Measurements from ENCODE around the gene SLC12A5. TPM values are rescaled to one million over a fixed set of nuclear protein-coding genes. Genes with fewer than 3 reads are reported as not detected.

Gene SLC12A5
- total and polyA plus RNA-seq, 2 of the 4 experiments (the other 2 are of a cell fraction) = 2.2 TPM; not detected in 1

DNA sequence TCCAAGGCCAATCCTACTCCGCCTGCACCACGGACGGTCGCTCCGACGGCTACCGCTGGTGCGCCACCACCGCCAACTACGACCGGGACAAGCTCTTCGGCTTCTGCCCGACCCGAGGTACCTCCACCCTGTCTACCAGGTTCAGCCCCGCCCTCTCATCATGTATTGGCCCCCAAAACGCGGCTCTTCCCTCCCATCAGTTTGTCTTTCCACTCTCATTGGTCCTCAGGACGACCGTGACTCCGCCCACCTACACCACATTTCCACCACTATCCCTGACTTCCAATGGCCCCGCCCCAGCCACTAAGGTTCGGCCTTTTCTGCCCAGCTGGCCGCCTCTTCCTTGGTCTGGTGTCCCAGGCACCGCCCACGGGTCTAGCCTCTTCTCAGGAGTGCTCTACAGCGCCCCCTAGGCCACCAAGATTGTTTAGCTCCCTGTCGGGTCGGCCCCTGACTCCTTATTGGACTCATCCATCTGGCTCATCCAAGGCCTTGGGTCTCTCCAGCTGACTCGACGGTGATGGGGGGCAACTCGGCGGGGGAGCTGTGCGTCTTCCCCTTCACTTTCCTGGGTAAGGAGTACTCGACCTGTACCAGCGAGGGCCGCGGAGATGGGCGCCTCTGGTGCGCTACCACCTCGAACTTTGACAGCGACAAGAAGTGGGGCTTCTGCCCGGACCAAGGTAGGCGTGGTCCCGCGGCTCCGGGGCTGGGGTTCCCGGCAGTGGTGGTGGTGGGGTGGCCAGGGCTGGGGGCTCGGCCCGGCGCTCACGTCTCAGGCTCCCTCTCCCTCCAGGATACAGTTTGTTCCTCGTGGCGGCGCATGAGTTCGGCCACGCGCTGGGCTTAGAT lies 17.2 kb upstream of the SLC12A5 start:
- Histone ChIP-seq H4K5ac (ENCODE audit: low read depth, low read length) (no peak overlapping the region), H4K8ac (ENCODE audit: low read depth in 2 of 2, low read length in 2 of 2) (no peak overlapping the region), H3K79me1 (ENCODE audit: low read depth in 1 of 2, low read length in 2 of 2) (no peaks in the 10 kb centered on the region), H4K91ac (ENCODE audit: insufficient read depth, low read depth, low read length) (no peak overlapping the region), H3K14ac (replicated peaks; ENCODE audit: low read depth, low read length) (no peak overlapping the region), H2BK15ac (ENCODE audit: low read depth, low read length) (no peak overlapping the region), H3K18ac (ENCODE audit: low read depth, low read length) (no peak overlapping the region), H3K27me3 (ENCODE audit: control insufficient read depth, insufficient read depth, low read length) (peaks cover 71% of the 10 kb centered on the region), H2AK5ac (ENCODE audit: low read depth, low read length) (no peak overlapping the region), H3K4me2 (ENCODE audit: low read depth, low read length) (no peak overlapping the region), H4K20me1 (ENCODE audit: insufficient read depth, low read length) (no peaks in the 10 kb centered on the region; the same call in 1 of the 2 replicates), H3K4ac (ENCODE audit: low read depth, low read length) (no peak overlapping the region), H3K4me1 (ENCODE audit: control insufficient read depth, insufficient read depth, low read length) (no peaks in the 10 kb centered on the region), H3K4me3 (ENCODE audit: insufficient read depth, low read depth, low read length) (no peak overlapping the region), H3K23ac (ENCODE audit: low read depth, low read length) (no peak overlapping the region), H2AFZ (replicated peaks; ENCODE audit: low read length, poor library complexity) (no peak overlapping the region), H3K27ac (ENCODE audit: insufficient read depth, low read length) (no peak overlapping the region), H3K9ac (ENCODE audit: low read depth, low read length) (no peak overlapping the region), H2AK9ac (replicated peaks; ENCODE audit: low read depth, low read length, poor library complexity) (no peak overlapping the region), H2BK20ac (ENCODE audit: low read depth, low read length) (no peak overlapping the region), H2BK120ac (ENCODE audit: low read depth, low read length) (no peak overlapping the region), H3K9me3 (ENCODE audit: control insufficient read depth, insufficient read depth, low read length) (peaks cover 14% of the 10 kb centered on the region), H3K56ac (ENCODE audit: extremely low read depth, insufficient read depth, low read length) (no peak overlapping the region), H3K9me1 (ENCODE audit: insufficient read depth, low read length) (no peaks in the 10 kb centered on the region), H3K36me3 (ENCODE audit: control insufficient read depth, insufficient read depth, low read length) (no peaks in the 10 kb centered on the region), H2BK5ac (ENCODE audit: low read depth, low read length, poor library complexity, severe bottlenecking) (no peak overlapping the region)
- ChIA-PET POLR2A (ENCODE audit: unreplicated experiment) (no interaction called here), CTCF (interaction anchor here (0.6 kb wide), 1 partner anchor 1892 kb away, joined by 3 read pairs; no protein-coding TSS in a partner anchor)
- no peak; the same call in 1 of the 2 replicates for ATAC-seq (ENCODE audit: low read depth)
- intact Hi-C loops (cut with micrococcal nuclease) (loop anchor here (10.0 kb wide), 1 partner anchor 467 kb away; the partner anchor contains the start of gene EPPIN), in situ Hi-C loops (cut with MboI; ENCODE audit: low sequenced_read_pairs) (no loop called here), dilution Hi-C loops (cut with HindIII; ENCODE audit: low sequenced_read_pairs, unreplicated experiment) (no loop called here)
- WGBS, 2 experiments (ENCODE audit: extremely low coverage in 2 of 2, insufficient read length in 1 of 2) = 19% methylated on average over 18 of the region's 57 CpGs; no CpG with 5 or more reads in 1 of the 2 experiments
- DNase-seq = peak; percentile 15
- TF ChIP-seq, protein P1, sequence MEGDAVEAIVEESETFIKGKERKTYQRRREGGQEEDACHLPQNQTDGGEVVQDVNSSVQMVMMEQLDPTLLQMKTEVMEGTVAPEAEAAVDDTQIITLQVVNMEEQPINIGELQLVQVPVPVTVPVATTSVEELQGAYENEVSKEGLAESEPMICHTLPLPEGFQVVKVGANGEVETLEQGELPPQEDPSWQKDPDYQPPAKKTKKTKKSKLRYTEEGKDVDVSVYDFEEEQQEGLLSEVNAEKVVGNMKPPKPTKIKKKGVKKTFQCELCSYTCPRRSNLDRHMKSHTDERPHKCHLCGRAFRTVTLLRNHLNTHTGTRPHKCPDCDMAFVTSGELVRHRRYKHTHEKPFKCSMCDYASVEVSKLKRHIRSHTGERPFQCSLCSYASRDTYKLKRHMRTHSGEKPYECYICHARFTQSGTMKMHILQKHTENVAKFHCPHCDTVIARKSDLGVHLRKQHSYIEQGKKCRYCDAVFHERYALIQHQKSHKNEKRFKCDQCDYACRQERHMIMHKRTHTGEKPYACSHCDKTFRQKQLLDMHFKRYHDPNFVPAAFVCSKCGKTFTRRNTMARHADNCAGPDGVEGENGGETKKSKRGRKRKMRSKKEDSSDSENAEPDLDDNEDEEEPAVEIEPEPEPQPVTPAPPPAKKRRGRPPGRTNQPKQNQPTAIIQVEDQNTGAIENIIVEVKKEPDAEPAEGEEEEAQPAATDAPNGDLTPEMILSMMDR (conservative IDR thresholded peaks at IDR 0.05; ENCODE audit: low read depth, low read length) = peak; percentile 15; the same call in 1 of the 2 replicates
- TF ChIP-seq RCOR1 (IDR thresholded peaks at IDR 0.05; ENCODE audit: insufficient replicate concordance, low read length) = no peak
- TF ChIP-seq, protein P2, sequence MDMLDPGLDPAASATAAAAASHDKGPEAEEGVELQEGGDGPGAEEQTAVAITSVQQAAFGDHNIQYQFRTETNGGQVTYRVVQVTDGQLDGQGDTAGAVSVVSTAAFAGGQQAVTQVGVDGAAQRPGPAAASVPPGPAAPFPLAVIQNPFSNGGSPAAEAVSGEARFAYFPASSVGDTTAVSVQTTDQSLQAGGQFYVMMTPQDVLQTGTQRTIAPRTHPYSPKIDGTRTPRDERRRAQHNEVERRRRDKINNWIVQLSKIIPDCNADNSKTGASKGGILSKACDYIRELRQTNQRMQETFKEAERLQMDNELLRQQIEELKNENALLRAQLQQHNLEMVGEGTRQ (IDR thresholded peaks at IDR 0.05; ENCODE audit: low read depth, low read length) = no peak
- no TSS peak for BruUV-seq (replicated peaks)
